HG03354 (cell line): ENCODE measurements around the gene DRD1.

ENCODE experiments used
- ATAC-seq: cut with Tn5 transposase; IDR thresholded peaks from one replicate; pipeline ENCODE4 v1.9.1; 2021; ENCODE audit warnings: mild to moderate bottlenecking; ENCODE audit not compliant: unreplicated experiment, poor library complexity, severe bottlenecking

The DRD1 gene

GRCh38 chr5:175444060-175444904 is at the start of gene DRD1:
Gene DRD1, minus strand, starts transcription at chr5:175444182. Its CDS starts 1,083 bp downstream, at chr5:175443099.
- ATAC-seq = peak; percentile 72

GRCh38 chr5:175493726-175494125 is 49.7 kb upstream of the DRD1 start:
- ATAC-seq = no peak

- no peak for ATAC-seq
Measured at GRCh38 chr5:175493260-175493659, 49.3 kb upstream of the DRD1 start.

GRCh38 chr5:175491223-175491622 is 47.2 kb upstream of the DRD1 start:
- no peak for ATAC-seq

- ATAC-seq = no peak
Measured at GRCh38 chr5:175489693-175490443, 45.9 kb upstream of the DRD1 start.

GRCh38 chr5:175487514-175488222 is 43.7 kb upstream of the DRD1 start:
- no peak for ATAC-seq

- ATAC-seq = no peak
Measured at GRCh38 chr5:175485631-175486030, 41.6 kb upstream of the DRD1 start.

GRCh38 chr5:175484829-175485228 is 40.8 kb upstream of the DRD1 start:
- no peak for ATAC-seq

GRCh38 chr5:175484322-175484721 is 40.3 kb upstream of the DRD1 start:
- ATAC-seq = no peak

- no peak for ATAC-seq
Measured at GRCh38 chr5:175483337-175483736, 39.4 kb upstream of the DRD1 start.

GRCh38 chr5:175479125-175479881 is 35.3 kb upstream of the DRD1 start:
- ATAC-seq = peak; percentile 10

- peak; percentile 88 for ATAC-seq
Measured at GRCh38 chr5:175478384-175479124, 34.6 kb upstream of the DRD1 start, which contains the start of gene SFXN1. Gene SFXN1, plus strand, starts transcription at chr5:175478560. Its CDS starts 13,544 bp downstream, at chr5:175492104.

- no peak for ATAC-seq
Measured at GRCh38 chr5:175478008-175478383, 34.0 kb upstream of the DRD1 start.

GRCh38 chr5:175477440-175477839 is 33.5 kb upstream of the DRD1 start:
- ATAC-seq = no peak

- no peak for ATAC-seq
Measured at GRCh38 chr5:175475248-175475647, 31.3 kb upstream of the DRD1 start.

- no peak for ATAC-seq
Measured at GRCh38 chr5:175472378-175472777, 28.4 kb upstream of the DRD1 start.

GRCh38 chr5:175471628-175472027 is 27.6 kb upstream of the DRD1 start:
- no peak for ATAC-seq

- ATAC-seq = no peak
Measured at GRCh38 chr5:175471196-175471595, 27.2 kb upstream of the DRD1 start.

- ATAC-seq = no peak
Measured at GRCh38 chr5:175470781-175471180, 26.8 kb upstream of the DRD1 start.
